ENCODE measurements around the gene LPP.

The LPP gene

GRCh38 chr3:188509316-188509715 lies 355.4 kb downstream of the LPP start:
- Histone ChIP-seq H3K27ac (ENCODE audit: low read length) (no peak overlapping the region), H3K36me3 (ENCODE audit: control insufficient read depth, low read depth, low read length) (no peaks in the 10 kb centered on the region), H3K4me1 (ENCODE audit: control insufficient read depth, low read depth, low read length) (peaks cover 4% of the 10 kb centered on the region), H3K27me3 (ENCODE audit: control insufficient read depth, insufficient read depth, low read length) (no peaks in the 10 kb centered on the region), H3K9ac (ENCODE audit: low read length) (no peak overlapping the region), H3K9me3 (ENCODE audit: control insufficient read depth, low read depth, low read length) (no peaks in the 10 kb centered on the region), H3K4me3 (ENCODE audit: low read length) (no peak overlapping the region)

- no peaks in the 10 kb centered on the region for H3K27me3 ChIP-seq (ENCODE audit: control insufficient read depth, insufficient read depth, low read length)
- no peak overlapping the region for H3K9ac ChIP-seq (ENCODE audit: low read length)
- no peaks in the 10 kb centered on the region for H3K9me3 ChIP-seq (ENCODE audit: control insufficient read depth, low read depth, low read length)
- no peak overlapping the region for H3K4me3 ChIP-seq (ENCODE audit: low read length)
- no peak overlapping the region for H3K27ac ChIP-seq (ENCODE audit: low read length)
- H3K4me1 ChIP-seq (ENCODE audit: control insufficient read depth, low read depth, low read length): peaks cover 9% of the 10 kb centered on the region
- no peaks in the 10 kb centered on the region for H3K36me3 ChIP-seq (ENCODE audit: control insufficient read depth, low read depth, low read length)
These were observed 356.4 kb downstream of the LPP start for GRCh38 chr3:188510366-188510765.

- Histone ChIP-seq H3K9me3 (ENCODE audit: control insufficient read depth, low read depth, low read length) (no peaks in the 10 kb centered on the region), H3K9ac (ENCODE audit: low read length) (no peak overlapping the region), H3K36me3 (ENCODE audit: control insufficient read depth, low read depth, low read length) (no peaks in the 10 kb centered on the region), H3K27me3 (ENCODE audit: control insufficient read depth, insufficient read depth, low read length) (no peaks in the 10 kb centered on the region), H3K4me3 (ENCODE audit: low read length) (no peak overlapping the region), H3K4me1 (ENCODE audit: control insufficient read depth, low read depth, low read length) (peaks cover 6% of the 10 kb centered on the region), H3K27ac (ENCODE audit: low read length) (no peak overlapping the region)
These were observed 359.8 kb downstream of the LPP start for GRCh38 chr3:188513662-188514328.

GRCh38 chr3:188516515-188516914 lies 362.6 kb downstream of the LPP start:
- H3K27me3 ChIP-seq (ENCODE audit: control insufficient read depth, insufficient read depth, low read length): no peaks in the 10 kb centered on the region
- H3K4me1 ChIP-seq (ENCODE audit: control insufficient read depth, low read depth, low read length): peaks cover 6% of the 10 kb centered on the region
- no peak overlapping the region for H3K4me3 ChIP-seq (ENCODE audit: low read length)
- no peaks in the 10 kb centered on the region for H3K36me3 ChIP-seq (ENCODE audit: control insufficient read depth, low read depth, low read length)
- no peak overlapping the region for H3K9ac ChIP-seq (ENCODE audit: low read length)
- H3K27ac ChIP-seq (ENCODE audit: low read length): no peak overlapping the region
- H3K9me3 ChIP-seq (ENCODE audit: control insufficient read depth, low read depth, low read length): no peaks in the 10 kb centered on the region

GRCh38 chr3:188518416-188518815 lies 364.5 kb downstream of the LPP start:
- Histone ChIP-seq H3K4me3 (ENCODE audit: low read length) (no peak overlapping the region), H3K4me1 (ENCODE audit: control insufficient read depth, low read depth, low read length) (peaks cover 6% of the 10 kb centered on the region), H3K9ac (ENCODE audit: low read length) (no peak overlapping the region), H3K27ac (ENCODE audit: low read length) (no peak overlapping the region), H3K9me3 (ENCODE audit: control insufficient read depth, low read depth, low read length) (no peaks in the 10 kb centered on the region), H3K36me3 (ENCODE audit: control insufficient read depth, low read depth, low read length) (no peaks in the 10 kb centered on the region), H3K27me3 (ENCODE audit: control insufficient read depth, insufficient read depth, low read length) (no peaks in the 10 kb centered on the region)

- Histone ChIP-seq H3K4me1 (ENCODE audit: control insufficient read depth, low read depth, low read length) (peaks cover 6% of the 10 kb centered on the region), H3K4me3 (ENCODE audit: low read length) (no peak overlapping the region), H3K36me3 (ENCODE audit: control insufficient read depth, low read depth, low read length) (no peaks in the 10 kb centered on the region), H3K27me3 (ENCODE audit: control insufficient read depth, insufficient read depth, low read length) (no peaks in the 10 kb centered on the region), H3K27ac (ENCODE audit: low read length) (no peak overlapping the region), H3K9ac (ENCODE audit: low read length) (no peak overlapping the region), H3K9me3 (ENCODE audit: control insufficient read depth, low read depth, low read length) (no peaks in the 10 kb centered on the region)
These were observed 365.0 kb downstream of the LPP start for GRCh38 chr3:188518835-188519452.

- H3K9ac ChIP-seq (ENCODE audit: low read length): no peak overlapping the region
- H3K36me3 ChIP-seq (ENCODE audit: control insufficient read depth, low read depth, low read length): no peaks in the 10 kb centered on the region
- no peak overlapping the region for H3K27ac ChIP-seq (ENCODE audit: low read length)
- H3K27me3 ChIP-seq (ENCODE audit: control insufficient read depth, insufficient read depth, low read length): no peaks in the 10 kb centered on the region
- no peak overlapping the region for H3K4me3 ChIP-seq (ENCODE audit: low read length)
- H3K9me3 ChIP-seq (ENCODE audit: control insufficient read depth, low read depth, low read length): no peaks in the 10 kb centered on the region
- H3K4me1 ChIP-seq (ENCODE audit: control insufficient read depth, low read depth, low read length): no peaks in the 10 kb centered on the region
These were observed 366.5 kb downstream of the LPP start for GRCh38 chr3:188520466-188520865.

- no peaks in the 10 kb centered on the region for H3K4me1 ChIP-seq (ENCODE audit: control insufficient read depth, low read depth, low read length)
- H3K27ac ChIP-seq (ENCODE audit: low read length): no peak overlapping the region
- no peak overlapping the region for H3K4me3 ChIP-seq (ENCODE audit: low read length)
- H3K9me3 ChIP-seq (ENCODE audit: control insufficient read depth, low read depth, low read length): no peaks in the 10 kb centered on the region
- no peak overlapping the region for H3K9ac ChIP-seq (ENCODE audit: low read length)
- H3K36me3 ChIP-seq (ENCODE audit: control insufficient read depth, low read depth, low read length): no peaks in the 10 kb centered on the region
- no peaks in the 10 kb centered on the region for H3K27me3 ChIP-seq (ENCODE audit: control insufficient read depth, insufficient read depth, low read length)
These were observed 368.2 kb downstream of the LPP start for GRCh38 chr3:188522115-188522514.

GRCh38 chr3:188523291-188523690 lies 369.3 kb downstream of the LPP start:
- no peaks in the 10 kb centered on the region for H3K9me3 ChIP-seq (ENCODE audit: control insufficient read depth, low read depth, low read length)
- no peak overlapping the region for H3K9ac ChIP-seq (ENCODE audit: low read length)
- no peak overlapping the region for H3K27ac ChIP-seq (ENCODE audit: low read length)
- H3K4me3 ChIP-seq (ENCODE audit: low read length): no peak overlapping the region
- no peaks in the 10 kb centered on the region for H3K27me3 ChIP-seq (ENCODE audit: control insufficient read depth, insufficient read depth, low read length)
- no peaks in the 10 kb centered on the region for H3K36me3 ChIP-seq (ENCODE audit: control insufficient read depth, low read depth, low read length)
- H3K4me1 ChIP-seq (ENCODE audit: control insufficient read depth, low read depth, low read length): no peaks in the 10 kb centered on the region

- Histone ChIP-seq H3K4me1 (ENCODE audit: control insufficient read depth, low read depth, low read length) (no peaks in the 10 kb centered on the region), H3K9me3 (ENCODE audit: control insufficient read depth, low read depth, low read length) (no peaks in the 10 kb centered on the region), H3K27me3 (ENCODE audit: control insufficient read depth, insufficient read depth, low read length) (no peaks in the 10 kb centered on the region), H3K27ac (ENCODE audit: low read length) (no peak overlapping the region), H3K9ac (ENCODE audit: low read length) (no peak overlapping the region), H3K4me3 (ENCODE audit: low read length) (no peak overlapping the region), H3K36me3 (ENCODE audit: control insufficient read depth, low read depth, low read length) (no peaks in the 10 kb centered on the region)
These were observed 370.1 kb downstream of the LPP start for GRCh38 chr3:188524052-188524451.

- Histone ChIP-seq H3K27ac (ENCODE audit: low read length) (no peak overlapping the region), H3K9ac (ENCODE audit: low read length) (no peak overlapping the region), H3K4me1 (ENCODE audit: control insufficient read depth, low read depth, low read length) (no peaks in the 10 kb centered on the region), H3K27me3 (ENCODE audit: control insufficient read depth, insufficient read depth, low read length) (no peaks in the 10 kb centered on the region), H3K4me3 (ENCODE audit: low read length) (no peak overlapping the region), H3K36me3 (ENCODE audit: control insufficient read depth, low read depth, low read length) (no peaks in the 10 kb centered on the region), H3K9me3 (ENCODE audit: control insufficient read depth, low read depth, low read length) (no peaks in the 10 kb centered on the region)
These were observed 372.1 kb downstream of the LPP start for GRCh38 chr3:188526057-188526456.

GRCh38 chr3:188527389-188527788 lies 373.4 kb downstream of the LPP start:
- H3K36me3 ChIP-seq (ENCODE audit: control insufficient read depth, low read depth, low read length): no peaks in the 10 kb centered on the region
- no peak overlapping the region for H3K4me3 ChIP-seq (ENCODE audit: low read length)
- H3K27ac ChIP-seq (ENCODE audit: low read length): no peak overlapping the region
- no peaks in the 10 kb centered on the region for H3K27me3 ChIP-seq (ENCODE audit: control insufficient read depth, insufficient read depth, low read length)
- no peaks in the 10 kb centered on the region for H3K9me3 ChIP-seq (ENCODE audit: control insufficient read depth, low read depth, low read length)
- H3K9ac ChIP-seq (ENCODE audit: low read length): no peak overlapping the region
- no peaks in the 10 kb centered on the region for H3K4me1 ChIP-seq (ENCODE audit: control insufficient read depth, low read depth, low read length)

Data from iPS-18a (cell line).